Measurements from ENCODE around the gene ARHGAP25. TPM values are rescaled to one million over a fixed set of nuclear protein-coding genes. Genes with fewer than 3 reads are reported as not detected.
A peak's percentile ranks its signal among the peaks of the same experiment; 100 is the strongest.

ARHGAP25 gene
- total RNA-seq, 2 experiments from 2014 or later: 68.2 to 68.7 TPM

DNA sequence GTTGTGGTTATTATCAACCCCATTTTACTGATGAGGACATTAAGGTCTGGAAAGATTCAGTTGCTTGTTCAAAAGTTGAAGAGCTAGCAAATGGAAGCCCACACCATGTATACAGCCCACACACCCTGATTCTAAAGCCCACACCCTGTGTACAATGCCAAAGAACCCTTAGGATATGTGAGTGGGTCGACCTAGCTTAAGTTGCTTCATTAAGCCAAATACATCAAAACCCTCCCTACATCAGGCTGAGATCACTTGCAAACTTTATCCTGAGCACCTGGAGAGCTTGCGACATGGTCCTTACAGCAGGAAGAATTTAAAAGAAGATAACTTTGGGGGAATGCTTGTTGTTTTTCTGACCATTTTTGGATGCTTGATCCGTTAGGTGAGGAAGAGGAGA lies 435 bp upstream of the ARHGAP25 start:
- CTCF ChIA-PET: interaction anchor here (0.5 to 4.6 kb wide), 23 partner anchors 8 to 643 kb away, joined by 3 to 42 read pairs (median 5); no protein-coding TSS in a partner anchor
- Mint-ChIP-seq H3K9me3 (ENCODE audit: insufficient read depth) (no peaks in the 10 kb centered on the region), H3K27ac (no peak overlapping the region), H3K27me3 (ENCODE audit: low read depth) (no peaks in the 10 kb centered on the region), H3K4me1 (ENCODE audit: low read depth) (peaks cover 29% of the 10 kb centered on the region), H3K36me3 (ENCODE audit: low read depth) (peaks cover 17% of the 10 kb centered on the region), H3K4me3 (no peak overlapping the region)
- ATAC-seq (peak; percentile 12), DNase-seq (peak; percentile 24)
- POLR2A ChIA-PET: interaction anchor here (0.5 to 2.1 kb wide), 16 partner anchors 8 to 363 kb away, joined by 3 to 28 read pairs (median 5); no protein-coding TSS in a partner anchor

DNA sequence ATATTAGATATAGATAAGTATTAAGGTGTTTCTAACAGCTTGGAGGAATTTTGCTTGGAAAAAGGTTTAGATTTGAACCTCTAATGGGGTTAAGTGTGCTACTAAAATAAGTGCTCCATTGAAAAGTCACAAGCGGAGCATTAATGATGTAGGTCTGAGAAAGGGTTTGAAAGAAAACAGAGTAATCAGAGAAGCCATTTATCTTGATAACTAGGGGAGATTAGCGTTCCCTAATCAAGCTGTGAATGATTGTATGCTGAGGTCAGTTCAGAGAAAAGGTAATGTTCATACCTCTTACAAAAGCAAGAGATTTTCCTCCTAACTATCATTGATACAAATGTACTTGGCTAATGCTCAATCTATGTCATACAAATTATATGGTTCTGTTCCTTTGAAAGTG lies 1.5 kb downstream of the ARHGAP25 start:
- ATAC-seq (no peak), DNase-seq (no peak)
- peaks cover 29% of the 10 kb centered on the region for H3K36me3 Mint-ChIP-seq (ENCODE audit: low read depth)
- CTCF ChIA-PET: interaction anchor here (0.7 to 18.9 kb wide), 6 partner anchors 9 to 189 kb away, joined by 3 to 449 read pairs (median 4); no protein-coding TSS in a partner anchor
- no peak overlapping the region for H3K4me3 Mint-ChIP-seq
- H3K27ac Mint-ChIP-seq: peak overlapping the region; percentile 77
- peaks cover 42% of the 10 kb centered on the region for H3K4me1 Mint-ChIP-seq (ENCODE audit: low read depth)
- POLR2A ChIA-PET: interaction anchor here (1.0 to 2.9 kb wide), 3 partner anchors 9 to 32 kb away, joined by 4 to 10 read pairs (median 4); no protein-coding TSS in a partner anchor
- no peaks in the 10 kb centered on the region for H3K27me3 Mint-ChIP-seq (ENCODE audit: low read depth)
- no peaks in the 10 kb centered on the region for H3K9me3 Mint-ChIP-seq (ENCODE audit: insufficient read depth)

DNA sequence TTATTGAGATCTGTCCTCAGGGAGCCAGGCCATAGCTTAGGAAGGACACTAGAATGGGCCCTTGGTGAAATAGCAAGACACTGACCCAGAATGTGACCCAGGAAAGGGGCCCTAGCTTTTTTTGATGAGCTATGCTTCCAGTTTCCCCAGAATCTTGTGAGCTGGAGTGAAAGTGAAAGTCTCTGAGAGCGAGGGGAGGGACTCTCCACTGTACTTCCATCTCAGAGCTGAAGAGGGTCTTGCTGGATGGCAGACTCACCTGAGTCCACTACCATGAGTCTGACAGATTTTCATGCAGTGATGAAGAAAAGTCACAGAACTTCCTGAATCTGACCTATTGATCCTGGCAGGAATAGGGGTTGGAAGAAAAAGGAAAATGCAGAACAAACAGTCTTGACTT lies 3.1 kb downstream of the ARHGAP25 start:
- ATAC-seq: peak; percentile 71
- H3K27ac Mint-ChIP-seq: peak overlapping the region; percentile 85
- peaks cover 50% of the 10 kb centered on the region for H3K4me1 Mint-ChIP-seq (ENCODE audit: low read depth)
- peaks cover 40% of the 10 kb centered on the region for H3K36me3 Mint-ChIP-seq (ENCODE audit: low read depth)
- POLR2A ChIA-PET: interaction anchor here (0.9 to 2.9 kb wide), 9 partner anchors 11 to 36 kb away, joined by 3 to 10 read pairs (median 4); no protein-coding TSS in a partner anchor
- H3K9me3 Mint-ChIP-seq (ENCODE audit: insufficient read depth): no peaks in the 10 kb centered on the region
- H3K27me3 Mint-ChIP-seq (ENCODE audit: low read depth): no peaks in the 10 kb centered on the region
- CTCF ChIA-PET: interaction anchor here (0.9 to 18.9 kb wide), 12 partner anchors 13 to 273 kb away, joined by 3 to 449 read pairs (median 6); no protein-coding TSS in a partner anchor
- H3K4me3 Mint-ChIP-seq: no peak overlapping the region
- peak; percentile 70 for DNase-seq

DNA sequence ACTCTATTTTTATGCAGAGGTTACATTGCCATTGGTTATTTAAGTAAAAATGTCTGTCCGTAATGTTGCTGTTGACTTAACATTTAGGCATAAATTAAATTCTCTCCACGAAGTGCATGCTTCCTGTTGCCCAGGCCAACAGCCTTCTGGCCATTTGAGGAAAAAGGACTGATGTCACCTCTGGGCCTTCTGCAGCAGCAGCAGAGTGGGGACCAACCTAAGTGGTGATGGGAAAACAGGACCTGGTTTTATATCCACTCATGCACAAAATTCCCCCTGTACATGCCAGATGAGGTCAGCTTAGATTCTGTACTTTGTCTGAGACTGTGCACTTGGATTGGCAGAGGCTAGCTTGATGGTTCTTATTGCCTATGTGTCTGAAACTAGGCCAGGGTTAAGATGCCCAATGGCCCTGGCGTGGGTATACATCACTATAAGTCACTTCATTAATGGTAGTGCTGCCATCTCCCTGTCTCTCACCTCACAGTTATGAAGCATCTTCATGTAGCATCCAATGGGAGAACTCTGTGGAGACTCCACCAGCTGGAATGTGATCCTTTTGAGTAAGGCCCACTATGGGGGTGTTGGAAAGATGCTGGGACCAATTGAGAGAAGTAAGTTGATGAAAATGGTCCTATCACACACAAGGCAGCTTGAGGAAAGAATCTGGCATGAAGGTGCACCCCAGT lies 4.4 kb downstream of the ARHGAP25 start:
- POLR2A ChIA-PET: interaction anchor here (0.9 to 2.9 kb wide), 8 partner anchors 10 to 31 kb away, joined by 3 to 10 read pairs (median 3); no protein-coding TSS in a partner anchor
- no peak overlapping the region for H3K4me3 Mint-ChIP-seq
- no peaks in the 10 kb centered on the region for H3K27me3 Mint-ChIP-seq (ENCODE audit: low read depth)
- peaks cover 64% of the 10 kb centered on the region for H3K4me1 Mint-ChIP-seq (ENCODE audit: low read depth)
- no peaks in the 10 kb centered on the region for H3K9me3 Mint-ChIP-seq (ENCODE audit: insufficient read depth)
- ATAC-seq (no peak), DNase-seq (peak; percentile 23)
- peak overlapping the region; percentile 86 for H3K27ac Mint-ChIP-seq
- CTCF ChIA-PET: interaction anchor here (0.8 to 18.9 kb wide), 9 partner anchors 12 to 276 kb away, joined by 3 to 449 read pairs (median 15); no protein-coding TSS in a partner anchor
- peaks cover 52% of the 10 kb centered on the region for H3K36me3 Mint-ChIP-seq (ENCODE audit: low read depth)

DNA sequence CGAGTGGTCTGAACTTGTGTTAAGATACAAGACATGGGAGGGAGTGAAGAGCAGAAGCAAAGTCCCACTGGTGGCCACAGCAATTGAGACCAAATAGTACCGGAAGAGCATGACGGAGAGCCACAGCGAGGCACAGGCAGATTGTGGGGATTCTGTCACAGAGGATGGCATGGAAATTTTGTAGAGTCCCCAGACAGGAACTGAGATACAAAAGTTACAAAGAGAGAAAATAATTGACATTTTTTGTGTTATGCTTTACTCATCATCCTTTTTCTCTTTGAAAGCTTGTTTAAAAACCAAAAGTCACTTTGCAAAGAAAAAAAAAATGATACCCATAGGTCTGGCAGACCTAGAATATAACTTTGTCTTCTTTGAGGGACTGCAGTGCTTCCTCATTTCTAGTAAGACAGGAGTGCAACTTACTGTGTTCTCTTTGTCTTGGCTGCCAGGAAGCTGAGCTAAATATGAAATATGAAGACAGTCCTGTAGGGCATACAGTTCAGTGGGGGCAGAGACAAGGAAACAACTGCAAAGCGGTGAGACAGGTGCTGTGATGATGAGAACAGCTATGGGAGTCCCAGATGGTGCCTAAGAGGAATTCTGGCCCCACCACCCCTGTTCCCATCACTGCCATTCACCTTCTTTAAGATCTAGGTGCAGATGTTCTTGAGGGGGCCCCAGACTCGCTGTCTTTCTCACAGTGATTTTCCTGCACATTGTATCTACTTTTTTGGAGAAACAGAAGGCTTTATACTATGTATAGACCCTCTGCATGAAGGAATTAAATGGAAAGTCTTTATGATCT lies 5.2 kb downstream of the ARHGAP25 start:
- ChIA-PET POLR2A (interaction anchor here (0.6 to 2.7 kb wide), 8 partner anchors 9 to 764 kb away, joined by 3 to 10 read pairs (median 3); no protein-coding TSS in a partner anchor), CTCF (interaction anchor here (0.8 to 18.9 kb wide), 10 partner anchors 11 to 276 kb away, joined by 3 to 449 read pairs (median 14); partner anchors contain the start of genes APLF and FBXO48)
- ATAC-seq (no peak), DNase-seq (peak; percentile 29)
- Mint-ChIP-seq H3K36me3 (ENCODE audit: low read depth) (peaks cover 59% of the 10 kb centered on the region), H3K27ac (peak overlapping the region; percentile 86), H3K4me3 (no peak overlapping the region), H3K27me3 (ENCODE audit: low read depth) (no peaks in the 10 kb centered on the region), H3K4me1 (ENCODE audit: low read depth) (peaks cover 71% of the 10 kb centered on the region), H3K9me3 (ENCODE audit: insufficient read depth) (no peaks in the 10 kb centered on the region)

DNA sequence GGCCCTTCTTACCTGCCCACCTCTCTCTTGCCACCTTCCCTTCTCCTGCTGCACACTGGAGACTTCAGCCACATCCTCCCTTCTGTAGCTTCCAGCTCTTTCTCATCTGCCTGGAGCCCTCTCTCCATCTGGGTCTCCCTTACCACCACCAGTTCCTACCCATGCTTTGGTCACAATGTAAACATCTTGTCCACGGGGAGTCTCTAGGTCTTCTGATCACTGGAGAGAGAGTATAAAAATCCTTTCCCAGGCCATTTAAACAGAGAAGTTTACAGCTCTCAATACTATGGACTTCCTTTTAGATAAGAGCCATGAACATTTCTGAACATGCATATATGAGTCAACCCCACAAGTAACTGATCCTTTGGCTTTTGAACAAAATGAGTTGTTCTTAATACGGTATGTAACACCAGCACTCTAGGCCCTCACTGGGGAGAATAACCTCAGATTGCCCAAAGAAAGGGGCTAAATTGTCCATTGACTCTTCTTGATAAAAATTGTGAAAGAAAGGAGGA lies 5.8 kb downstream of the ARHGAP25 start:
- no peak for ATAC-seq
- ChIA-PET CTCF (interaction anchor here (1.2 to 18.9 kb wide), 11 partner anchors 11 to 277 kb away, joined by 4 to 449 read pairs (median 13); partner anchors contain the start of genes APLF and FBXO48), POLR2A (interaction anchor here (0.6 to 2.7 kb wide), 6 partner anchors 8 to 763 kb away, joined by 3 to 10 read pairs (median 6); no protein-coding TSS in a partner anchor)
- H3K4me1 Mint-ChIP-seq (ENCODE audit: low read depth): peaks cover 78% of the 10 kb centered on the region
- no peaks in the 10 kb centered on the region for H3K9me3 Mint-ChIP-seq (ENCODE audit: insufficient read depth)
- H3K36me3 Mint-ChIP-seq (ENCODE audit: low read depth): peaks cover 62% of the 10 kb centered on the region
- DNase-seq: peak; percentile 21
- H3K4me3 Mint-ChIP-seq: peak overlapping the region; percentile 12
- H3K27ac Mint-ChIP-seq: peak overlapping the region; percentile 86
- H3K27me3 Mint-ChIP-seq (ENCODE audit: low read depth): no peaks in the 10 kb centered on the region

DNA sequence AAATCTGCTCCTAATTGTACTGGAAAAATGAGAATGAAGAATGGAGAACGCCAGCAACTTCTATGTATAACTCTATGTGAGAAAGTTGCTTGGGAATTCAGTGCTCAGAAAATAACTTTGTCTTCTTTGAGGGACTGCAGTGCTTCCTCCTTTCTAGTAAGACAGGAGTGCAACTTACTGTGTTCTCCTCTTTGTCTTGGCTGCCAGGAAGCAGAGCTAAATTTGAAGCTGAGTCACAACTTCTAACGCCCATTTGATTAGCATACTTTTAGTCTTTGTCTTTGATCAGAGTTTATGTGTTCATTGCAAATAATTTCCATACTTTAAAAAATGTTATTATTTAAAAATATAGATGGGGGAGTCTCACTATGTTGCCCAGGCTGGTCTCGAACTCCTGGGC lies 6.6 kb downstream of the ARHGAP25 start:
- Mint-ChIP-seq H3K27ac (peak overlapping the region; percentile 86), H3K4me3 (peak overlapping the region; percentile 42), H3K36me3 (ENCODE audit: low read depth) (peaks cover 70% of the 10 kb centered on the region), H3K9me3 (ENCODE audit: insufficient read depth) (no peaks in the 10 kb centered on the region), H3K4me1 (ENCODE audit: low read depth) (peaks cover 86% of the 10 kb centered on the region), H3K27me3 (ENCODE audit: low read depth) (no peaks in the 10 kb centered on the region)
- POLR2A ChIA-PET: interaction anchor here (0.6 to 2.7 kb wide), 5 partner anchors 11 to 26 kb away, joined by 5 to 10 read pairs (median 8); no protein-coding TSS in a partner anchor
- CTCF ChIA-PET: interaction anchor here (0.7 to 18.9 kb wide), 13 partner anchors 10 to 278 kb away, joined by 3 to 449 read pairs (median 7); partner anchors contain the start of genes APLF and FBXO48
- no peak for ATAC-seq
- peak; percentile 37 for DNase-seq

DNA sequence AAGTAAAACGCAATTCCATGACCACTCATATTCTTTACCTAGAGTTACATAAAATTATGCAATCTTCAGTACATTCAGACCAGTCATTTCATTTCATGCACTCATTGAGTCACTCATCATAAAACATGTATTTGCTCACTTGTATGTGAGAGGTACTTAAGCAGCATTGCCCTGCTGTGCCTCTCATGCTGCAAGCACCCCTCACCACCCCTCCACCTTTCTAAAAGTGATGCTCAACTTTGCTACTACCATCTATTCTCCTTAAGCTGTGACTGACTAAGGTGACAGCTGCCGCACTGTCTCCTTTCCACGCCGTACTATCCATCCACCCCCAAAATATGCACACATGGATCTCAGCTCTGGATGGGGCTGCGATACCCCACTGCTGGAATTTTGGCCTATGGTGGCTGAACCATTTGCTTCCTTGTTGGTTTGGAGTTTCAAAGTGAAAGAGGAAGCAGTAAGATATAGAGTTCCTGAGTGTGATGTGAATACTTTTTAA lies 7.2 kb downstream of the ARHGAP25 start:
- ATAC-seq (no peak), DNase-seq (peak; percentile 19)
- Mint-ChIP-seq H3K9me3 (ENCODE audit: insufficient read depth) (no peaks in the 10 kb centered on the region), H3K27me3 (ENCODE audit: low read depth) (no peaks in the 10 kb centered on the region), H3K4me1 (ENCODE audit: low read depth) (peaks cover 87% of the 10 kb centered on the region), H3K27ac (peak overlapping the region; percentile 59), H3K4me3 (peak overlapping the region; percentile 27), H3K36me3 (ENCODE audit: low read depth) (peaks cover 71% of the 10 kb centered on the region)
- ChIA-PET POLR2A (interaction anchor here (0.6 to 2.7 kb wide), 6 partner anchors 8 to 26 kb away, joined by 3 to 10 read pairs (median 8); no protein-coding TSS in a partner anchor), CTCF (interaction anchor here (0.8 to 18.9 kb wide), 13 partner anchors 9 to 278 kb away, joined by 3 to 449 read pairs (median 7); partner anchors contain the start of genes APLF and FBXO48)

DNA sequence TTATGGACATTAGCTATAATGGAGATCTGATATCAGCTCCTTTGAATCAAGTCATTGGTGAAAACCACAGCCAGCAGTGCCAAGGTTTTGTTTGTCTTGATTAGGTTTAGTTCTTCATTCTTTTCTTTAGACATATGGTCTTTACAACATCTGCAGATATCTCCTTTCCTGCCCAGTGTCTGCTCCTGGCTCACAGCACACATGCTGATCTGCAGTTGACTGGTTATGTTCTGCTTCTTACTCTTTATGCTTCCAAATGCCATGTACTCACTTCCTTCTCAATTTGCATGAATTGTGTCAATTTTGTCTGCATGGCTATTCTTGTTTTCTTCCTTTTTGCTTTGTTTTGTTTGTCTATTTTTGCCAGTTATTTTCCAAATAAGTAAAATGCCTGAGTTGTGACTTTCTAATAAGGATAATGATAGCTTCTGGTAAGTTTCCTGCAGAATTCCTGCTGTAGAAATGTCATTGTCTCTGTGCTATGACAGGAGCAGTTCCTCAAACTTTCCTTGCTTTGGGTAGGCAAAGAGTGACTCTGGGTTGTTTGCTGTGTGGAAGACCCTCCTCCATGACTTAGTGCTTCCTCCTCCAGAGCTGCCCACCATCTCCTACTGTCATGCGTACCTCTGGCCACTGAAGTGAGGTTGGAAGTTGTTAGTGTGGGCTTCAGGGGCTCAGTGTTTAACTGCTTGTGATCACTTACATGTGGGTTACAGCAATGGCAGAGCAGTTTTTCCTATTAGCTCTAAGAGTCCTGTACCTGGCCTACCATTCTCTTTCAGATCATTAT lies 8.2 kb downstream of the ARHGAP25 start:
- peaks cover 77% of the 10 kb centered on the region for H3K36me3 Mint-ChIP-seq (ENCODE audit: low read depth)
- POLR2A ChIA-PET: interaction anchor here (0.7 to 2.5 kb wide), 3 partner anchors 9 to 24 kb away, joined by 3 to 10 read pairs (median 4); no protein-coding TSS in a partner anchor

DNA sequence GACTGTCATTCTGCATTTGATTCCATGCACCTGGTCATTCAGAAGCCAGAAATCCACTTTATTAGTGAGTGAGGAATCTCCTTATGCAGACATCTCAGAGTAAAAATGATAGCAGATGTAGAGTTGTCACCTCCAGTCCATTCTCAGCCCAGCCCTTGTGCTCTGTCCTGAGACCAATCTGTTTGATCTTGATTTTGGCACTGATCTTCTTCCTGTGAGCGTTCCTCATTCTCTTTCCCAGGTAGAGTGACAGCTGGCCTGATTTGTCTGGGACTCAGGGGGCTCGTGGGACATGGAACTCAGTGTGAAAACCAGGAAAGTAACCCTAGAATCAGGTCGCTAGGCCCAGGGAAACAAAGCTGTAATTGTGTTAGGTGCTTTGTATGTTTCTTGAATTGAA lies 8.9 kb downstream of the ARHGAP25 start:
- DNase-seq (peak; percentile 17), ATAC-seq (no peak)
- no peaks in the 10 kb centered on the region for H3K9me3 Mint-ChIP-seq (ENCODE audit: insufficient read depth)
- peak overlapping the region; percentile 12 for H3K27ac Mint-ChIP-seq
- POLR2A ChIA-PET: interaction anchor here (1.3 kb wide), 1 partner anchor 165 kb away, joined by 3 read pairs; no protein-coding TSS in a partner anchor
- peaks cover 74% of the 10 kb centered on the region for H3K36me3 Mint-ChIP-seq (ENCODE audit: low read depth)
- no peak overlapping the region for H3K4me3 Mint-ChIP-seq
- peaks cover 93% of the 10 kb centered on the region for H3K4me1 Mint-ChIP-seq (ENCODE audit: low read depth)
- CTCF ChIA-PET: interaction anchor here (1.0 to 18.9 kb wide), 10 partner anchors 8 to 280 kb away, joined by 3 to 449 read pairs (median 11); partner anchors contain the start of gene ARHGAP25
- no peaks in the 10 kb centered on the region for H3K27me3 Mint-ChIP-seq (ENCODE audit: low read depth)

More for the DNA sequence above, 8.2 kb downstream of the ARHGAP25 start:
- Mint-ChIP-seq H3K4me3 (no peak overlapping the region), H3K9me3 (ENCODE audit: insufficient read depth) (no peaks in the 10 kb centered on the region), H3K27ac (peak overlapping the region; percentile 12), H3K27me3 (ENCODE audit: low read depth) (no peaks in the 10 kb centered on the region), H3K4me1 (ENCODE audit: low read depth) (peaks cover 93% of the 10 kb centered on the region)
- ATAC-seq (no peak), DNase-seq (peak; percentile 23)
- CTCF ChIA-PET: interaction anchor here (0.9 to 18.9 kb wide), 10 partner anchors 8 to 279 kb away, joined by 3 to 449 read pairs (median 9); no protein-coding TSS in a partner anchor

Measured in activated CD8-positive, alpha-beta T cell treated with anti-CD3 and anti-CD28 coated beads, Interleukin-2, amount 10 ng/mL, durations not matched to agents 7 days and 5 days (primary cell).